ENCODE results near the gene SMCHD1. TPM values are rescaled to one million over a fixed set of nuclear protein-coding genes. Genes with fewer than 3 reads are reported as not detected.

The SMCHD1 gene
- total RNA-seq, 2 experiments from 2014 or later: 357 to 359 TPM

DNA sequence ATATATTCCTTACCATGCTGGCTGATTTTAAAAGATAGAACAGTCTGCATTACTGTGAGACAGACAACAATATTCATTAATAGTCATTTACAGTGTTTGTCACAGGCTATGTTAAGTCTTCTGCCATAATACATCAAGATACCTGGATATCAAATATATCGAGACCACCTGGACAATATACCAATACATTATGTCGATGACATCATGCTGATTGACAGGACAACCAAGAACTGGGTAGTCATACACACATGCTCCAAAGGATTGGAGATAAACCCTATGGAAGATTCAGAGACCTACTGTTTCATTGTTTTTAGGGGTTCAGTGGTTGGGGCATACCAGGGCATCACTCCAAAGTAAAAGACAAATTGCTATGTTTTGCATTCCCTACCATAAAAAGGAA, 26.5 kb upstream of the SMCHD1 start:
- Mint-ChIP-seq H3K9me3 (peaks cover 4% of the 10 kb centered on the region), H3K27me3 (no peaks in the 10 kb centered on the region), H3K4me3 (no peak overlapping the region), H3K36me3 (ENCODE audit: low read depth) (no peaks in the 10 kb centered on the region), H3K27ac (peak overlapping the region; percentile 20), H3K4me1 (ENCODE audit: low read depth) (peaks cover 39% of the 10 kb centered on the region)
- peaks cover 13% of the 10 kb centered on the region for H3K4me1 ChIP-seq (ENCODE audit: insufficient read depth, low read length)
- peaks cover 0 to 6% of the 10 kb centered on the region in 2 experiments for H3K9me3 ChIP-seq (ENCODE audit: control insufficient read depth in 1 of 2, insufficient read depth in 1 of 2, low read length in 2 of 2)
- H3K36me3 ChIP-seq (ENCODE audit: insufficient read depth, low read length): no peaks in the 10 kb centered on the region
- ChIA-PET POLR2A (no interaction called here), CTCF (interaction anchor here (1.0 kb wide), 1 partner anchor 9 kb away, joined by 3 read pairs; no protein-coding TSS in a partner anchor)
- no peak overlapping the region for H3K27ac ChIP-seq (ENCODE audit: low read depth in 1 of 2, low read length in 2 of 2)
- intact Hi-C loops (cut with DNase I, micrococcal nuclease): no loop called here
- no peak overlapping the region for H3K4me3 ChIP-seq (ENCODE audit: low read length)
- DNase-seq (no peak), ATAC-seq (ENCODE audit: poor library complexity) (no peak)
- H3K27me3 ChIP-seq (ENCODE audit: control insufficient read depth in 1 of 2, insufficient read depth in 2 of 2, low read length in 2 of 2): no peaks in the 10 kb centered on the region
- TF ChIP-seq CTCF (IDR thresholded peaks at IDR 0.05): no peak

- CTCF ChIA-PET: interaction anchor here (0.7 to 3.2 kb wide), 3 partner anchors 21 to 64 kb away, joined by 3 to 32 read pairs (median 4); partner anchors contain the start of gene SMCHD1
- Histone ChIP-seq H3K9me3 (ENCODE audit: control insufficient read depth in 1 of 2, insufficient read depth in 1 of 2, low read length in 2 of 2) (no peaks in the 10 kb centered on the region), H3K27me3 (ENCODE audit: control insufficient read depth in 1 of 2, insufficient read depth in 2 of 2, low read length in 2 of 2) (no peaks in the 10 kb centered on the region), H3K4me3 (ENCODE audit: low read length) (no peak overlapping the region), H3K4me1 (ENCODE audit: insufficient read depth, low read length) (peaks cover 74% of the 10 kb centered on the region), H3K36me3 (ENCODE audit: insufficient read depth, low read length) (no peaks in the 10 kb centered on the region), H3K27ac (ENCODE audit: low read depth in 1 of 2, low read length in 2 of 2) (peak overlapping the region; percentile 91 to 97)
- H3K27ac Mint-ChIP-seq: no peak overlapping the region
- DNase-seq (no peak), ATAC-seq (ENCODE audit: poor library complexity) (no peak)
- no peak for TF ChIP-seq CTCF (IDR thresholded peaks at IDR 0.05)
- H3K4me3 Mint-ChIP-seq: peak overlapping the region; percentile 61
- H3K27me3 Mint-ChIP-seq: no peaks in the 10 kb centered on the region
- H3K4me1 Mint-ChIP-seq (ENCODE audit: low read depth): peaks cover 94% of the 10 kb centered on the region
- POLR2A ChIA-PET: interaction anchor here (0.8 to 12.5 kb wide), 24 partner anchors 8 to 958 kb away, joined by 3 to 698 read pairs (median 10); partner anchors contain the start of genes METTL4, MYL12B, NDC80 and SMCHD1
- intact Hi-C loops (cut with DNase I, micrococcal nuclease): loop anchor here in 1 of 2 experiments (5.0 kb wide), 2 partner anchors 33 to 63 kb away; partner anchors contain the start of genes METTL4 and NDC80
- peaks cover 10% of the 10 kb centered on the region for H3K36me3 Mint-ChIP-seq (ENCODE audit: low read depth)
- peaks cover 4% of the 10 kb centered on the region for H3K9me3 Mint-ChIP-seq
Measured at GRCh38 chr18:2635586-2635985, 19.9 kb upstream of the SMCHD1 start.

DNA sequence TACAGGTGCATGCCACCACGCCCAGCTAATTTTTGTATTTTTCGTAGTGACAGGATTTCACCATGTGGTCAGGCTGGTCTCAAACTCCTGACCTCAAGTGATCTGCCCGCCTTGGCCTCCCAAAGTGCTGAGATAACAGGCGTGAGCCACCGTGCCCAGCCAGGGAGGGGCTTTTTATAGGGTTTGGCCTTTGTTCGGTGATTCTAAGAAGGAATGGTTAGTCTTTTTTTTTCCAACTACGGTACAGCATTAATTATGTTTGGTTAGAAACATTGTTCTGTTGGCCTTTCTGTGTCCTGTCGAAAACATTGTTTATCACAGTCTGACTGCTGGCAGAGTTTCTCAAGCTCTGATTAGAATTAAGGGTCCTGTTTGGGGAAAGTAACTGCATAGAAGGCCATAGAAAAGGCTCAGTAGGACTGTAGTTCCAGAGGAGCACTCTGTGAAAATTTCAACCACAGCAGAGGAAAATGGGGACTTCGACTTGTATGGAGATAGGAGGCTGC, 19.3 kb upstream of the SMCHD1 start:
- intact Hi-C loops (cut with DNase I, micrococcal nuclease): loop anchor here (1.0 to 5.0 kb wide), 6 partner anchors 19 to 65 kb away; partner anchors contain the start of genes METTL4 (in 2 of the 2), NDC80 (in 2 of the 2) and SMCHD1 (in 1 of the 2)
- TF ChIP-seq CTCF (IDR thresholded peaks at IDR 0.05): no peak
- ChIA-PET CTCF (interaction anchor here (0.9 to 3.2 kb wide), 4 partner anchors 14 to 65 kb away, joined by 4 to 32 read pairs (median 9); partner anchors contain the start of genes METTL4, NDC80 and SMCHD1), POLR2A (interaction anchor here (0.8 to 12.5 kb wide), 46 partner anchors 9 to 958 kb away, joined by 3 to 698 read pairs (median 6); partner anchors contain the start of genes METTL4, MYL12A, MYL12B and NDC80)
- DNase-seq (no peak), ATAC-seq (ENCODE audit: poor library complexity) (peak; percentile 46)
- peaks cover 10% of the 10 kb centered on the region for H3K36me3 Mint-ChIP-seq (ENCODE audit: low read depth)
- H3K4me1 Mint-ChIP-seq (ENCODE audit: low read depth): peaks cover 99% of the 10 kb centered on the region
- peaks cover 4% of the 10 kb centered on the region for H3K9me3 Mint-ChIP-seq
- Histone ChIP-seq H3K27ac (ENCODE audit: low read depth in 1 of 2, low read length in 2 of 2) (peak overlapping the region; percentile 91 to 97), H3K4me3 (ENCODE audit: low read length) (peak overlapping the region; percentile 44), H3K27me3 (ENCODE audit: control insufficient read depth in 1 of 2, insufficient read depth in 2 of 2, low read length in 2 of 2) (no peaks in the 10 kb centered on the region), H3K4me1 (ENCODE audit: insufficient read depth, low read length) (peaks cover 79% of the 10 kb centered on the region), H3K9me3 (ENCODE audit: control insufficient read depth in 1 of 2, insufficient read depth in 1 of 2, low read length in 2 of 2) (no peaks in the 10 kb centered on the region), H3K36me3 (ENCODE audit: insufficient read depth, low read length) (no peaks in the 10 kb centered on the region)
- peak overlapping the region; percentile 80 for H3K4me3 Mint-ChIP-seq
- no peak overlapping the region for H3K27ac Mint-ChIP-seq
- H3K27me3 Mint-ChIP-seq: no peaks in the 10 kb centered on the region
